Tibial nerve (tissue), 4 donors: ENCODE results near the gene CEP104. TPM values are rescaled to one million over a fixed set of nuclear protein-coding genes. Genes with fewer than 3 reads are reported as not detected.

ENCODE experiments used
- DNase-seq, 2 donors: peaks; one replicate each; pipeline ENCODE4 v3.0.0-alpha.2; 2019; ENCODE audit warnings: low spot score in 2 of 2
- H3K27ac ChIP-seq, 4 donors: fragments of 200-600 bp; sonication (generic) in 3 of 4; one replicate each; pipeline ENCODE4 v1.5.1; 2017 to 2019; ENCODE audit warnings: mild to moderate bottlenecking in 1 of 4
- H3K27me3 ChIP-seq, 2 donors: fragments of 200-600 bp; sonication (generic) in 1 of 2; one replicate each; pipeline versions ENCODE4 v1.5.1 to v1.6.0; 2017 to 2019
- H3K36me3 ChIP-seq, 3 donors: fragments of 200-600 bp; sonication (generic); one replicate each; pipeline ENCODE4 v1.5.1; 2018 to 2019
- H3K4me1 ChIP-seq, 4 donors: fragments of 200-600 bp; sonication (generic) in 3 of 4; one replicate each; pipeline ENCODE4 v1.5.1; 2017 to 2019
- H3K4me3 ChIP-seq, 4 donors: fragments of 200-600 bp; sonication (generic) in 3 of 4; one replicate each; pipeline ENCODE4 v1.5.1; 2017 to 2019; ENCODE audit warnings: mild to moderate bottlenecking in 1 of 4, moderate library complexity in 1 of 4
- H3K9me3 ChIP-seq, 4 donors: fragments of 200-600 bp; sonication (generic) in 3 of 4; one replicate each; pipeline ENCODE4 v1.5.1; 2017 to 2019
- EP300 ChIP-seq, 2 donors: sonication (generic); formaldehyde crosslinking; IDR thresholded peaks; one replicate each; pipeline ENCODE4 v1.6.1; 2017; ENCODE audit warnings: antibody characterized with exemption in 2 of 2, mild to moderate bottlenecking in 1 of 2
- POLR2A ChIP-seq, 2 donors: fragments of 450-650 bp; IDR thresholded peaks; one replicate each; pipeline ENCODE4 v1.6.1; 2017; ENCODE audit warnings: antibody characterized with exemption in 2 of 2, mild to moderate bottlenecking in 2 of 2, moderate library complexity in 2 of 2
- WGBS, 2 donors: methylation state at CpG; one replicate each; pipeline ENCODE4 v1.1.5; 2018; 5-methylcytosine and 5-hydroxymethylcytosine counted together
- total RNA-seq, 4 donors: library from RNA; depleted of rRNA; stranded (reverse); fragments of >200 nt; gene quantifications; one replicate each; pipeline ENCODE4 v1.1.0, GENCODE V29; 2016
- TF ChIP-seq, protein P1 (sequence below), 5 experiments: fragments of 200-600 bp in 3 of 5; fragments of 450-650 bp in 2 of 5; sonication (generic) in 3 of 5; IDR thresholded peaks; one replicate each; pipeline ENCODE4 v1.5.1; 2016 to 2019; ENCODE audit warnings: antibody characterized with exemption in 5 of 5, mild to moderate bottlenecking in 3 of 5, moderate library complexity in 2 of 5

The CEP104 gene
- total RNA-seq, 4 donors from 2014 or later, result 41.5 to 68.6 (median 48.0) TPM

DNA sequence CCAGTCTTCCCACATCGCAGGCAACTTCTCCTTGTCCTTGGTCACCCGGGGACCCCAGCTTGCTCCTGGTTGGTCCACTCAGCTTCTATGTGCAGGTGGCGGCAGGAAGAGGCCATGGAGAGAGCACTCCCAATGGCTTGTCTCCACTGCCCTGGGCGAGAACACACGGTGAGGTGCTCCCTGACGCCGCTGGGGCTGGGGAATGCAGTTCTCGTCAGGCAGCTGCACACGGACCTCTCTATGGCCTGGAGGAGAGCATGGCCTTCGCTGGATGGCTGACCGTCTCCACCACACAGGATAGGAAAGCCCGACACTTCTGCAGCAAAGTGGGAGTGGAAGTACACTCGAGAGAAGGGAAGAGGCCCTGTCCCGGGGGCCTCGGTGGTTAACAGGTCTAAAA, 31.3 kb upstream of the CEP104 start:
- Histone ChIP-seq H3K4me1 (peaks cover 0 to 1% (median 0%) of the 10 kb centered on the region in 4 donors), H3K27me3 (no peaks in the 10 kb centered on the region), H3K27ac (no peak overlapping the region), H3K4me3 (no peak overlapping the region), H3K36me3 (peaks cover 0 to 83% (median 23%) of the 10 kb centered on the region in 3 donors), H3K9me3 (no peaks in the 10 kb centered on the region)
- DNase-seq, result no peak
- TF ChIP-seq EP300 (IDR thresholded peaks at IDR 0.05) (no peak), POLR2A (IDR thresholded peaks at IDR 0.05) (no peak)
- TF ChIP-seq, protein P1, sequence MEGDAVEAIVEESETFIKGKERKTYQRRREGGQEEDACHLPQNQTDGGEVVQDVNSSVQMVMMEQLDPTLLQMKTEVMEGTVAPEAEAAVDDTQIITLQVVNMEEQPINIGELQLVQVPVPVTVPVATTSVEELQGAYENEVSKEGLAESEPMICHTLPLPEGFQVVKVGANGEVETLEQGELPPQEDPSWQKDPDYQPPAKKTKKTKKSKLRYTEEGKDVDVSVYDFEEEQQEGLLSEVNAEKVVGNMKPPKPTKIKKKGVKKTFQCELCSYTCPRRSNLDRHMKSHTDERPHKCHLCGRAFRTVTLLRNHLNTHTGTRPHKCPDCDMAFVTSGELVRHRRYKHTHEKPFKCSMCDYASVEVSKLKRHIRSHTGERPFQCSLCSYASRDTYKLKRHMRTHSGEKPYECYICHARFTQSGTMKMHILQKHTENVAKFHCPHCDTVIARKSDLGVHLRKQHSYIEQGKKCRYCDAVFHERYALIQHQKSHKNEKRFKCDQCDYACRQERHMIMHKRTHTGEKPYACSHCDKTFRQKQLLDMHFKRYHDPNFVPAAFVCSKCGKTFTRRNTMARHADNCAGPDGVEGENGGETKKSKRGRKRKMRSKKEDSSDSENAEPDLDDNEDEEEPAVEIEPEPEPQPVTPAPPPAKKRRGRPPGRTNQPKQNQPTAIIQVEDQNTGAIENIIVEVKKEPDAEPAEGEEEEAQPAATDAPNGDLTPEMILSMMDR (IDR thresholded peaks at IDR 0.05), result no peak
- 86 to 87% methylated on average over 15 of the region's 15 CpGs for WGBS, 2 donors

GRCh38 chr1:3886691-3887090, 29.7 kb upstream of the CEP104 start:
- WGBS, 2 donors, result 85 to 86% methylated on average over 8 of the region's 8 CpGs
- TF ChIP-seq POLR2A (IDR thresholded peaks at IDR 0.05), result no peak
- TF ChIP-seq, protein P1 (IDR thresholded peaks at IDR 0.05), result no peak
- Histone ChIP-seq H3K27ac (no peak overlapping the region), H3K36me3 (peaks cover 0 to 97% (median 23%) of the 10 kb centered on the region in 3 donors), H3K27me3 (no peaks in the 10 kb centered on the region), H3K4me1 (no peaks in the 10 kb centered on the region), H3K4me3 (no peak overlapping the region), H3K9me3 (no peaks in the 10 kb centered on the region)
- no peak for DNase-seq

- H3K4me1 ChIP-seq, result no peaks in the 10 kb centered on the region
- WGBS, 2 donors, result 88 to 92% methylated on average over 15 of the region's 15 CpGs
- TF ChIP-seq POLR2A (IDR thresholded peaks at IDR 0.05) (no peak), EP300 (IDR thresholded peaks at IDR 0.05) (no peak)
- TF ChIP-seq, protein P1 (IDR thresholded peaks at IDR 0.05), result no peak
- H3K27me3 ChIP-seq, result no peaks in the 10 kb centered on the region
- no peaks in the 10 kb centered on the region for H3K9me3 ChIP-seq
- no peak overlapping the region for H3K27ac ChIP-seq
- no peak for DNase-seq
- H3K4me3 ChIP-seq, result no peak overlapping the region
- peaks cover 0 to 98% (median 23%) of the 10 kb centered on the region in 3 donors for H3K36me3 ChIP-seq
These were observed 29.2 kb upstream of the CEP104 start for GRCh38 chr1:3886106-3886670.

GRCh38 chr1:3885611-3886010, 28.6 kb upstream of the CEP104 start:
- H3K9me3 ChIP-seq, result no peaks in the 10 kb centered on the region
- H3K27me3 ChIP-seq, result no peaks in the 10 kb centered on the region
- WGBS, 2 donors, result 78 to 80% methylated on average over 7 of the region's 7 CpGs
- TF ChIP-seq POLR2A (IDR thresholded peaks at IDR 0.05) (no peak), EP300 (IDR thresholded peaks at IDR 0.05) (no peak)
- TF ChIP-seq, protein P1 (IDR thresholded peaks at IDR 0.05), result no peak
- H3K4me3 ChIP-seq, result no peak overlapping the region
- DNase-seq, result no peak
- H3K4me1 ChIP-seq, result no peaks in the 10 kb centered on the region
- H3K27ac ChIP-seq, result no peak overlapping the region
- peaks cover 0 to 98% (median 21%) of the 10 kb centered on the region in 3 donors for H3K36me3 ChIP-seq

- TF ChIP-seq EP300 (IDR thresholded peaks at IDR 0.05) (no peak), POLR2A (IDR thresholded peaks at IDR 0.05) (no peak)
- TF ChIP-seq, protein P1 (IDR thresholded peaks at IDR 0.05), result no peak
- H3K9me3 ChIP-seq, result no peaks in the 10 kb centered on the region
- DNase-seq, result no peak
- no peak overlapping the region for H3K27ac ChIP-seq
- H3K36me3 ChIP-seq, result peaks cover 0 to 98% (median 15%) of the 10 kb centered on the region in 3 donors
- H3K4me1 ChIP-seq, result no peaks in the 10 kb centered on the region
- WGBS, 2 donors, result 77 to 79% methylated on average over 13 of the region's 13 CpGs
- no peaks in the 10 kb centered on the region for H3K27me3 ChIP-seq
- H3K4me3 ChIP-seq, result no peak overlapping the region
These were observed 28.0 kb upstream of the CEP104 start for GRCh38 chr1:3884966-3885365.
